Neural cell (in vitro differentiated cells): ENCODE data around the gene TRIM62.

Source experiments
- CTCF ChIP-seq: fragments of 450-650 bp; IDR thresholded peaks from 2 replicates; pipeline ENCODE4 v1.5.1; 2014; ENCODE audit warnings: antibody characterized with exemption, mild to moderate bottlenecking, moderate library complexity; ENCODE audit not compliant: poor library complexity, severe bottlenecking
- EZH2 ChIP-seq: fragments of 200-600, 300-800 bp; shearing (Covaris generic), sonication (generic); IDR thresholded peaks from 2 replicates; pipeline ENCODE4 v1.6.1; 2014; ENCODE audit warnings: antibody characterized with exemption, low read length, borderline replicate concordance, mild to moderate bottlenecking; ENCODE audit not compliant: insufficient read depth, poor library complexity, severe bottlenecking

GRCh38 chr1:33143698-33144097 is 38.1 kb downstream of the TRIM62 start:
- no peak for TF ChIP-seq CTCF
- no peak for TF ChIP-seq EZH2
